Thyroid gland (tissue), 4 donors: ENCODE results near the gene KLF3.
A peak's percentile ranks its signal among the peaks of the same experiment; 100 is the strongest.

ENCODE experiments used
- CTCF ChIP-seq, 6 experiments: fragments of 200-600 bp in 3 of 6; fragments of 450-650 bp in 3 of 6; sonication (generic) in 3 of 6; IDR thresholded peaks; one replicate each; pipeline ENCODE4 v1.5.1; 2016 to 2019; ENCODE audit warnings: antibody characterized with exemption in 6 of 6, mild to moderate bottlenecking in 2 of 6, inconsistent platforms in 1 of 6, moderate library complexity in 1 of 6
- POLR2A ChIP-seq, 2 donors: fragments of 450-650 bp; IDR thresholded peaks; one replicate each; pipeline ENCODE4 v1.6.1; 2017; ENCODE audit warnings: antibody characterized with exemption in 2 of 2, mild to moderate bottlenecking in 2 of 2, moderate library complexity in 1 of 2

DNA sequence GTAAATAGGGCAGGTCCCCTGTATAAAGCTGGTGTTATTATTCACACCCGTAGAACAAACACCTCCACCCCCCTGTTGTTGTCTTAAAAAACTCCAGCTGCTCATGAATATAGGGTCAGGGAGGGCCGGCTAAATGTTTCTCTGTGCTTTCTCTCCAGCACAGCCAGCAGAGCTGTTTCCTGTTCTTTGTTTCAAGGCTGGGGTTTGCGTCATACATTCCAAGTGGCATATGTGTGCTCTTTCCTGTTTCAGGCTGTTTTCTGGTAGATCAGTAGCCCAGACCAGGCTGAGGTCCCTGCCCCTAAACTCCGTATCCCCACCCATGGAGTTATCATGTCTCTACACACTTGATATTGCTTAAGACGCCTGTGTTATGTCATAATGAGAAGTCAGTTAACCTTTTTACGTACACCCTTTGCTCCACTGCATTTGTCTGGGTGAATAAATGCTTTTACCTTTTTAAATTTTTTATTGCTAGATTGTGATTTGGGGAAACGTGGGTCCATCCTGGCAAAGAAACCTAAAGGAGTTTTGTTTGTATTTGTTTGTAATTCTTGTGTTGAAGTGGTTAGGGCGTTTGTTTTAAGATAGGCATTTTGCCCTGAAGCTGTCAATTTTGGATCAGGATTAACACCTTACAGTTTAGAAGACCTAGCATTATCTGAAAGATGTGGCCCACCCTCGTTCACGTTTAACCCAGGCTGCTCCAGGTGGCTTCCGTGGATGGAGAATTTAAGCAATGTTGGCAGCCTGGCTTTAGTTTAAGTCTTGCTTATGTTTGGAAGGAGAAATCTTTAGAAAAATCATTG, 3.3 kb downstream of the KLF3 start:
- TF ChIP-seq POLR2A (IDR thresholded peaks at IDR 0.05) (peak in 1 of 2 donors; percentile 78), CTCF (IDR thresholded peaks at IDR 0.05) (no peak)
